Mesangial cell (primary cell): ENCODE measurements around the gene ADGRL1. TPM values are rescaled to one million over a fixed set of nuclear protein-coding genes. Genes with fewer than 3 reads are reported as not detected.

Experiments used
- total RNA-seq: library from RNA; depleted of rRNA; stranded (reverse); fragments of >200 nt; gene quantifications from 2 replicates; pipeline ENCODE4 v1.2.3, GENCODE V29; 2015

Gene ADGRL1
- 4.7 and 18.5 TPM in 2 replicates for total RNA-seq

DNA sequence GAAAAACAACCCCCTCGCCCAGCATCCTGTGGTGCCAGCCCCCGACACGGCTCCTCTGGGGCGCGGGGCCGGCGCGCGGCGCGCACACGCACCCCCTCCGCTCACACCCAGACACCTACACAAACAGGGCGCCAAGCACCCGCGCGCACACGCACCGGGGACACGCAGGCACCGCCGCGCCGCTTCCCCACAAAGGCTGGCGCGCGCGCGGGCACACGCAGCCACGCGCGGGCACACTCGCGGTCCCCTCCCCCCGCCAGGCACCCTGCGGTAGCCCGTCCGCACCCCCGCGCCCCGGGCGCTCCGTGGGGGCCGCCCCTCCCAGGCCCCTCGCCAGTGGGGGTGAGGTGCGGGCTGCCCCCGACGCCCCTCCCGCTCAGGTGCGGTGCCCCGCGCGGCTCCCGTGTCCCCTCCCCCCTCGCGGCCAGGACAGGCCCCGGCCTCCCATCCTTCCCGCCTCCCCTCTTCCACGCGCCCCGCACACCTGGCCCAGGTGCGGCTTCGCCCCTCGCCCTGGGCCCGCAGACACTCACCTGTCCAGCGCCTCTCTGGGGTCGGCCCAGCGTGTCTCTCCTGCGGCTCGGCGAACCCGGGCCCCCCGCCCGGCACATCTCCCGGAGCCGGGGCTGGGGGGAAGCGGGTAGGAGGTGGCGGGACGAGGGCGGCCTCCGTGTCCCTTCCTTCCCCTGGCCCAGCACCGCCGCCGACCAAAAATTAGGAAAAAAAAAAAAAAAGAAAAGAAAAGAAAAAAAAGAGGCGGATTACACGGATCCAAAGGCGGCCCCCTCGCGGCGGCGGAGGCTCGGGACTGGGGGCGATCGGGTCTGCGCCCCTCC is at the start of gene ADGRL1:
ADGRL1 (minus strand) TSS at position 718 of the 836 bp plus-strand sequence. CDS start 22,567 bp downstream, outside the sequence.

DNA sequence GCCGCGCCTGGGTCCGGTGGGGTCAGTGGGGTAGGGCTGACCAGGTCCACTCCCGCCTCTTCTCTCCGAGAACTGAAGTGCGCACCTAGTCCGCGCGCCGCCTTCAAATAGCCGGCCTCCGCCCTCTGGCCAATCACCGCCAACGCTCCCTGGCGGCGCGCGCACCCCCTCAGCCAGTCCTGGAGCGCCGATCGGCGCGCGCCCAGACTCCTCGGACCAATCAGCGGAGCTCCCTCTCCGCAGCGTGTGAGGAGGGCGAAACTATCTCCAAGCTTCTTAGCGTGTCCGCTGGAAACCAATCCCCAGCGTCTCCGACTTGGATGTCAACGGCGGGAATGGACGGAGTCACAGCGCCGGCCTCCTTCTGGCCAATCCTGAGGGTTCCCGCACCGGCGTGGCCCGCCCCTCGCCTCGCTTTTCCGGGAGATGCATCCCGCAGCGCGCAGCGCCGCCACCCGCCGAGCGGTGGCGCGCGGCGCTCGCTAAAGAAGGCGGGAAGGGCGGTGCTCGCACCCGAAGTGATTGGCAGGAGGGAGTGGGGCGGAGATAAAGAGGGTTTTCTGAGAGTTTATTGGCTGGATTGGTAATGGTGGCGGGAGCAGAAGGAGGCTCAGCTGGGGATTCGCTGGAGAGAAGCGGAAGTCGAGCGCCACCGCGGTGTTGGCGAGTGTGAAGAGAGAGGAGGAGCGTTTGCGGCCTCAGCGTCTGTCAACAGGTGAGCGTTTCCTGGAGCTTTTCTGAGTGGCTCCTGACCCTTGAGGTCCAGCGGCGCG is 69.3 kb downstream of the ADGRL1 start, which contains the start of gene ASF1B:
ASF1B (minus strand) TSS at position 81 of the 773 bp plus-strand sequence. CDS start 133 bp downstream, outside the sequence.

DNA sequence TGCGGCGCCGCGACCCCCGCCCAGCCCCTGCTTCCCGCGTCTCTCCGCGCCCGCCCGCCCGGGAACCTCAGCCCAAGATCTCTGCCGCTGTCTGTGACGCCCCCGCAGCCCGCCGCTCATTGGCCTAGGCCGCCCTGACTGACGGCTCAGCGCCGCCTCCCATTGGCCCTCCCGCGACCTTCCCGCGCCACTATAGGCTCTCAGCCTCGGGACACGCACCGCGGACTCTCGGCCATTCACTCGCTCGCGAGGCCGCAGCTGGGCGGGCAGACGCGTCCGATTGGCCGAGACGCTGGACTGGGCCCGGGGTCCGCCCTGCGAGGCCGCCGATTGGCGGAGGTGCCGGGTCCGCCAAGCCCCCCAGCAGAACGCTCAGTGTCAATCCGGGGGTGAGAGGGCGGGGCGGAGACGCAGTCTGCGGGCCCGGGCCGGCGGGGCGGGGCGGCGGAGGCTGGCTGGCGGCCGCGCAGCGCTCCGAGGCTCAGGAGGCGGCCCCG is 88.3 kb downstream of the ADGRL1 start, which contains the start of gene PRKACA:
PRKACA (minus strand) TSS at position 95 of the 497 bp plus-strand sequence. CDS start 215 bp downstream, outside the sequence.

Other genes with a start within 250 kb of the ADGRL1 start
- 7.7 and 8.7 TPM in 2 replicates for gene RFX1, start 199.8 kb downstream of the ADGRL1 start, total RNA-seq
- not detected in 2 replicates for gene RLN3, start 178.0 kb downstream of the ADGRL1 start, total RNA-seq
- gene IL27RA, start 174.4 kb downstream of the ADGRL1 start, total RNA-seq = 6.7 and 7.6 TPM in 2 replicates
- under 0.01 and 0.13 TPM in 2 replicates for gene PALM3, start 144.1 kb downstream of the ADGRL1 start, total RNA-seq
- 0.49 and 3.3 TPM in 2 replicates for gene MISP3, start 133.4 kb downstream of the ADGRL1 start, total RNA-seq
- not detected in 2 replicates for gene C19orf67, start 120.4 kb downstream of the ADGRL1 start, total RNA-seq
- 28.2 and 44.0 TPM in 2 replicates for gene SAMD1, start 115.4 kb downstream of the ADGRL1 start, total RNA-seq
- gene PRKACA, start 88.4 kb downstream of the ADGRL1 start, total RNA-seq = 41.6 and 55.1 TPM in 2 replicates
- gene ASF1B, start 69.6 kb downstream of the ADGRL1 start, total RNA-seq = 7.9 and 97.4 TPM in 2 replicates
- 50.3 and 61.9 TPM in 2 replicates for gene ADGRE5, start 175.3 kb upstream of the ADGRL1 start, total RNA-seq
- 60.6 and 168 TPM in 2 replicates for gene DDX39A, start 213.2 kb upstream of the ADGRL1 start, total RNA-seq
- gene PKN1, start 227.1 kb upstream of the ADGRL1 start, total RNA-seq = 136 and 180 TPM in 2 replicates